ENCODE results near the gene DESI1. TPM values are rescaled to one million over a fixed set of nuclear protein-coding genes. Genes with fewer than 3 reads are reported as not detected.

Gene DESI1
- total RNA-seq, 2 experiments from 2014 or later, result 48.0 to 55.1 TPM

- DNase-seq (no peak), ATAC-seq (no peak)
- Mint-ChIP-seq H3K36me3 (ENCODE audit: low read depth) (peaks cover 3% of the 10 kb centered on the region), H3K4me3 (no peak overlapping the region), H3K4me1 (ENCODE audit: low read depth) (peaks cover 12% of the 10 kb centered on the region), H3K27ac (no peak overlapping the region), H3K27me3 (no peaks in the 10 kb centered on the region), H3K9me3 (no peaks in the 10 kb centered on the region)
- intact Hi-C loops (cut with micrococcal nuclease), result no loop called here
- TF ChIP-seq CTCF (IDR thresholded peaks at IDR 0.05), result no peak
- POLR2A ChIA-PET, result interaction anchor here (0.6 kb wide), 1 partner anchor 19 kb away, joined by 3 read pairs; no protein-coding TSS in a partner anchor
- CTCF ChIA-PET, result no interaction called here
Observed at GRCh38 chr22:41584881-41585280, 36.0 kb downstream of the DESI1 start.

GRCh38 chr22:41582694-41583093 is 38.1 kb downstream of the DESI1 start:
- CTCF ChIA-PET, result no interaction called here
- H3K9me3 Mint-ChIP-seq, result no peaks in the 10 kb centered on the region
- no peak for DNase-seq
- peaks cover 2% of the 10 kb centered on the region for H3K4me1 Mint-ChIP-seq (ENCODE audit: low read depth)
- H3K27ac Mint-ChIP-seq, result no peak overlapping the region
- no peaks in the 10 kb centered on the region for H3K27me3 Mint-ChIP-seq
- intact Hi-C loops (cut with micrococcal nuclease), result no loop called here
- no peak overlapping the region for H3K4me3 Mint-ChIP-seq
- H3K36me3 Mint-ChIP-seq (ENCODE audit: low read depth), result peaks cover 3% of the 10 kb centered on the region
- no peak for TF ChIP-seq CTCF (IDR thresholded peaks at IDR 0.05)
- ATAC-seq, result no peak
- POLR2A ChIA-PET, result no interaction called here

GRCh38 chr22:41579997-41580355 is 40.9 kb downstream of the DESI1 start:
- ChIA-PET POLR2A (interaction anchor here (1.6 to 2.9 kb wide), 2 partner anchors 9 to 20 kb away, joined by 4 to 10 read pairs; partner anchors contain the start of gene PMM1), CTCF (interaction anchor here (1.2 kb wide), 1 partner anchor 177 kb away, joined by 3 read pairs; no protein-coding TSS in a partner anchor)
- no peak for TF ChIP-seq CTCF (IDR thresholded peaks at IDR 0.05)
- Mint-ChIP-seq H3K27me3 (no peaks in the 10 kb centered on the region), H3K9me3 (no peaks in the 10 kb centered on the region), H3K27ac (no peak overlapping the region), H3K4me1 (ENCODE audit: low read depth) (no peaks in the 10 kb centered on the region), H3K36me3 (ENCODE audit: low read depth) (peaks cover 9% of the 10 kb centered on the region), H3K4me3 (no peak overlapping the region)
- intact Hi-C loops (cut with micrococcal nuclease), result no loop called here
- ATAC-seq (no peak), DNase-seq (no peak)

- CTCF ChIA-PET, result interaction anchor here (1.2 kb wide), 1 partner anchor 176 kb away, joined by 3 read pairs; no protein-coding TSS in a partner anchor
- intact Hi-C loops (cut with micrococcal nuclease), result no loop called here
- no peak for ATAC-seq
- POLR2A ChIA-PET, result interaction anchor here (0.6 to 2.9 kb wide), 3 partner anchors 10 to 1030 kb away, joined by 3 to 10 read pairs (median 4); partner anchors contain the start of gene PMM1
- DNase-seq, result no peak
- Mint-ChIP-seq H3K9me3 (no peaks in the 10 kb centered on the region), H3K4me1 (ENCODE audit: low read depth) (no peaks in the 10 kb centered on the region), H3K27ac (no peak overlapping the region), H3K27me3 (no peaks in the 10 kb centered on the region), H3K4me3 (no peak overlapping the region), H3K36me3 (ENCODE audit: low read depth) (peaks cover 9% of the 10 kb centered on the region)
- no peak for TF ChIP-seq CTCF (IDR thresholded peaks at IDR 0.05)
Observed at GRCh38 chr22:41579297-41579996, 41.4 kb downstream of the DESI1 start.

GRCh38 chr22:41578818-41579217 is 42.0 kb downstream of the DESI1 start:
- ATAC-seq, result no peak
- no peak for TF ChIP-seq CTCF (IDR thresholded peaks at IDR 0.05)
- no peak for DNase-seq
- CTCF ChIA-PET, result interaction anchor here (1.2 kb wide), 2 partner anchors 35 to 176 kb away, joined by 3 to 5 read pairs; no protein-coding TSS in a partner anchor
- POLR2A ChIA-PET, result interaction anchor here (0.6 to 2.9 kb wide), 3 partner anchors 10 to 1031 kb away, joined by 3 to 10 read pairs (median 3); partner anchors contain the start of gene PMM1
- Mint-ChIP-seq H3K36me3 (ENCODE audit: low read depth) (peaks cover 9% of the 10 kb centered on the region), H3K4me1 (ENCODE audit: low read depth) (no peaks in the 10 kb centered on the region), H3K27me3 (no peaks in the 10 kb centered on the region), H3K4me3 (no peak overlapping the region), H3K9me3 (no peaks in the 10 kb centered on the region), H3K27ac (no peak overlapping the region)
- intact Hi-C loops (cut with micrococcal nuclease), result no loop called here

All from activated CD8-positive, alpha-beta T cell treated with anti-CD3 and anti-CD28 coated beads for 36 hours (primary cell).